ENCODE results near the gene PSRC1.

The PSRC1 gene

GRCh38 chr1:109247401-109248365 is 35.3 kb downstream of the PSRC1 start:
- DNase-seq (ENCODE audit: low read depth) = no peak

GRCh38 chr1:109246141-109246551 is 36.8 kb downstream of the PSRC1 start:
- no peak for DNase-seq (ENCODE audit: low read depth)

- DNase-seq (ENCODE audit: low read depth) = no peak
Observed at GRCh38 chr1:109243860-109244552, 38.9 kb downstream of the PSRC1 start.

GRCh38 chr1:109243221-109243620 is 39.7 kb downstream of the PSRC1 start:
- no peak for DNase-seq (ENCODE audit: low read depth)

GRCh38 chr1:109242387-109242786 is 40.6 kb downstream of the PSRC1 start:
- no peak for DNase-seq (ENCODE audit: low read depth)

GRCh38 chr1:109241841-109242345 is 41.1 kb downstream of the PSRC1 start:
- no peak for DNase-seq (ENCODE audit: low read depth)

- DNase-seq (ENCODE audit: low read depth) = no peak
Observed at GRCh38 chr1:109241344-109241743, 41.6 kb downstream of the PSRC1 start.

GRCh38 chr1:109240158-109241152 is 42.5 kb downstream of the PSRC1 start:
- DNase-seq (ENCODE audit: low read depth) = no peak

- no peak for DNase-seq (ENCODE audit: low read depth)
Observed at GRCh38 chr1:109239409-109240068, 43.4 kb downstream of the PSRC1 start.

- DNase-seq (ENCODE audit: low read depth) = no peak
Observed at GRCh38 chr1:109239047-109239408, 43.9 kb downstream of the PSRC1 start.

- no peak for DNase-seq (ENCODE audit: low read depth)
Observed at GRCh38 chr1:109238382-109238781, 44.6 kb downstream of the PSRC1 start.

- DNase-seq (ENCODE audit: low read depth) = no peak
Observed at GRCh38 chr1:109237512-109237911, 45.4 kb downstream of the PSRC1 start.

GRCh38 chr1:109235137-109235536 is 47.8 kb downstream of the PSRC1 start:
- no peak for DNase-seq (ENCODE audit: low read depth)

GRCh38 chr1:109231066-109231465 is 51.9 kb downstream of the PSRC1 start:
- DNase-seq (ENCODE audit: low read depth) = no peak
